ENCODE data around the gene POU2AF1.
"Not testable (repeated sequence)": the region's sequence is repeated elsewhere in the genome, so short reads cannot be mapped to it uniquely, and the experiment has no call there.

POU2AF1 gene

DNA sequence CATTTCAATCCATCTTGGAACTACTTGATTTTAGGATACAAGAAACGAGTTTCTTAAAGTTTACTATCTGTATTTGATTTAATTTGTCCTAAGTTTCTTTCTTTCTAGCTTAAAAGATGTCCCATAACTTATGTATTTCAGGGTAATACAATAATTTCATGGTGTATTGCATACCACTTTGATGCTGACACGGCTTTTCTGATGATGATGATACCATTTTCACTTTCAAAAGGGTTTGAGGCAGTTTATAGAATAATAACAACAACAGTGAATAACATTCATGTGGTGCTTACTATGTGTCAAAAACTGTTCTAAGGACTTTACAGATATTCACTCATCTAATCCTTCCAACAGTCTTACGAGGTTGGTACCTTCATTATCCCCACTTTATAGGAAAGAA lies 33.2 kb upstream of the POU2AF1 start:
- in situ Hi-C loops (cut with HindIII; ENCODE audit: low pct_ligation_motif_present, low pct_unique_long_range_greater_than_20kb, low sequenced_read_pairs) = no loop called here
- no peak for DNase-seq

- in situ Hi-C loops (cut with HindIII; ENCODE audit: low pct_ligation_motif_present, low pct_unique_long_range_greater_than_20kb, low sequenced_read_pairs) = no loop called here
These were observed 32.4 kb upstream of the POU2AF1 start for GRCh38 chr11:111411456-111411855.

DNA sequence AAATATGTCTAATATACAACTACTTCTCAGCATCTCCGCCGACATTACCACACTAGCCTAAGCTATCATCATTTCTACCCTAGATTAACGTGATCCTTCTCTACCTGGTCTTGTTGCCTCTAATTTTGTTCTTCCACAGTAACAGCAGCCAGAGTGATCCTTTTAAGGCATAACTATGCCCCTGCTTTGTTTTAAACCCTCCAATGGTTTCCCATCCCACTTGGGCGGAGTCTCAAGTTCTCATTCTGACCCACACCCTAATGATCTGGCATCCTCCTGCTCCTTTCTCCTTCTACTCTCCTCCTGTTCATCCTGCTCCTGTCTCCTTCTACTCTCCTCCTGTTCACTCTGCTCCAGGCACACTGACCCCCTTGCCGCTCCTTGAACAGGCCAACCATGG lies 31.9 kb upstream of the POU2AF1 start:
- in situ Hi-C loops (cut with HindIII; ENCODE audit: low pct_ligation_motif_present, low pct_unique_long_range_greater_than_20kb, low sequenced_read_pairs) = no loop called here
- no peak for DNase-seq

More at GRCh38 chr11:111411456-111411855, 32.4 kb upstream of the POU2AF1 start:
- DNase-seq = no peak

- no peak for DNase-seq
- in situ Hi-C loops (cut with HindIII; ENCODE audit: low pct_ligation_motif_present, low pct_unique_long_range_greater_than_20kb, low sequenced_read_pairs) = no loop called here
These were observed 30.8 kb upstream of the POU2AF1 start for GRCh38 chr11:111409915-111410314.

DNA sequence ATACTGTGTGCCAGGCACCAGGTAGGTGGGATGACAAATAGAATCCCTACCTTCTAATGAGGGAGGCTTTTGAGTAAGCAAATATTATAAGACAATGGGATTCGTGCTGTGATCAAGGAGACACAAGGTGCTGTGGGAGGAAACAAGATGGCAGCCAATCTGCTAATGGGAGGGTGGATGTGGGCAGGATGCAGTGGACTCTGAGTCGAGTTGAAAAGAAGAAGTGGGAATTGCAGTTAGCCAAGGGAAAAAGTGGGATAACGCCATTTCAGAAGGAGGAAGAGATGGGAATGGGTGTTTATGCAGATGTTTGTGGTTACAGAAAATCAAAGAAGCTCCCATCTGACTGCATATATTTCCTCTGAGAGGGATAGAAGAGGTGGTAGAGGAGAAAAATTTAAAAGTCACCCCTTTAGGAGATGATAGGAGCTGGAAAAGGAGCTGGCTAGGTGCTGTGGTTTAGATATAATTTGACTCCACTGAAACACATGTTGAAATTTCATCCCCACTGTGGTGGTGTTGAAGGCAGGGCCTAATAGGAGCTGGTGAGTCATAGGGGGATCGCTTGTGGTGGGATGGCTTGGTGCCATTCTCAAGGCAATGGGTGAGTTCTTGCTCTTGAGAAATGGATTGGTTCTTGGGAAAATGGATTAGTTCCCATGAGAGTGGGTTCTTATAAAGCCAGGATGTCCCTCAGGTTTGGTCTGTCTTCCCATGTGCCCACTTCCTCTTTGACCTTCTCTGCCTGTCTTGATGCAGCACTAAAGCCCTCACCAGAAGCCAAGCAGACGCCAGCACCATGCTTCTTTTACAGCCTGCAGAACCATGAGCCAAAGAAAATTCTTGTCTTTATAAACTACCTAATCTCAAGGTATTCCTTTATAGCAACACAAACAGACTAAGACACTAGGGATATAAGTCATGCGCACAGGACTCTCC lies 30.0 kb upstream of the POU2AF1 start:
- no peak for DNase-seq
- in situ Hi-C loops (cut with HindIII; ENCODE audit: low pct_ligation_motif_present, low pct_unique_long_range_greater_than_20kb, low sequenced_read_pairs) = no loop called here

DNA sequence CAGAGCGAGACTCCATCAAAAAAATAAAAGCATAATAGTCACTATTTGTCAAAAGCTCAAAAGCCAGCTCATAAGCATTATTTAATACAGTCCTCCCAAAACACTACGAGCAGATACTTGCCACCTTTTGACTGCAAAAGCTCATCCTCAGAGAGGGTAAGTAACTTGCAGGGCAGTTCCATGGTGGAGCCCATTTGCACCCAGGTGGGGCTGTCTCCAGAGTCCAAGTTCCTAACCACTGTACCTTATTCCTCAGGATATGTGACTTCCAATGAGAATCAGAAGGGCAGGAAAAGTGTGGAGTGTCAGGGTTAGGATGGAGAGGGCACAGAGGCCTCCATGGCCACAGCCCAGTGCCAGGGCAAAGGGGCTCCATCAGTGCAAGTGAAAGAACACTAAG lies 28.6 kb upstream of the POU2AF1 start:
- in situ Hi-C loops (cut with HindIII; ENCODE audit: low pct_ligation_motif_present, low pct_unique_long_range_greater_than_20kb, low sequenced_read_pairs) = no loop called here
- no peak for DNase-seq

DNA sequence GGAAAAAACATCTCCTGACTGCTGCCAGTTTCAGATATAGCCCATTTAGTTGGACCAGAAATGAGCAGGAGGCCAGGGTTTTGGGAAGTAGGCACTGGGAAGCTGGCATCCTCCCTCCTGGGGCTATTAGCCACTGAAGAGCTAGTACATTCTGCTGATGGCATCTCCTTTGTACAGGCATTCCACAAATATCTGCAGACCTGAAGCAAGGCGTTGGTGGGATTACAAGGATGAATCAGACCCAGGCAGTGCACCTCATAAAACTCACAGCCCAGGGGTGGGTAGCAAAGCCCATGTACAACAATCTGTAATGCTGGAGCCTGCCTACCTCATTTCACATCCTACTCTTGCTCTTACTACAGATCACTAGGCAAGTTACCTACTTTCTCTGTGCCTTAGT lies 27.5 kb upstream of the POU2AF1 start:
- in situ Hi-C loops (cut with HindIII; ENCODE audit: low pct_ligation_motif_present, low pct_unique_long_range_greater_than_20kb, low sequenced_read_pairs) = no loop called here
- DNase-seq = no peak

DNA sequence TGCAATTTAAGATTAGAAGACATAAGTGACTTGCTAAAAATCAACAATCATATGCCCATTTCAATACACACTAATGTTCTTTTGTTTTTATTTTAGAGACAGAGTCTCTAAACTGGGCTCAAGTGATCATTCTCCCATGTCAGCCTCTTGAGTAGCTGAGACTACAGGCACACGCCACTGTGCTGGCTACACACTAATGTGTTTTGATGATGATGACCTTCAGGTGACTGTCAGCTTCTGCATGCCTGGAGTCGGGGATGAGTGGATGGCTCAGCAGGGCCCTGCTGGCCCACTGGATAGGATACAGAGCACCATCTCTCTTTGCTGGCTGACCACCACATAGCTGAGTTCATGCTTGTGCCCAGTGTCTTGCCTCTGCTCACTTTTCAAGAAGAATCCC lies 27.0 kb upstream of the POU2AF1 start:
- no peak for DNase-seq
- in situ Hi-C loops (cut with HindIII; ENCODE audit: low pct_ligation_motif_present, low pct_unique_long_range_greater_than_20kb, low sequenced_read_pairs) = no loop called here

- no peak for DNase-seq
- in situ Hi-C loops (cut with HindIII; ENCODE audit: low pct_ligation_motif_present, low pct_unique_long_range_greater_than_20kb, low sequenced_read_pairs) = no loop called here
These were observed 26.5 kb upstream of the POU2AF1 start for GRCh38 chr11:111405551-111405950.

DNA sequence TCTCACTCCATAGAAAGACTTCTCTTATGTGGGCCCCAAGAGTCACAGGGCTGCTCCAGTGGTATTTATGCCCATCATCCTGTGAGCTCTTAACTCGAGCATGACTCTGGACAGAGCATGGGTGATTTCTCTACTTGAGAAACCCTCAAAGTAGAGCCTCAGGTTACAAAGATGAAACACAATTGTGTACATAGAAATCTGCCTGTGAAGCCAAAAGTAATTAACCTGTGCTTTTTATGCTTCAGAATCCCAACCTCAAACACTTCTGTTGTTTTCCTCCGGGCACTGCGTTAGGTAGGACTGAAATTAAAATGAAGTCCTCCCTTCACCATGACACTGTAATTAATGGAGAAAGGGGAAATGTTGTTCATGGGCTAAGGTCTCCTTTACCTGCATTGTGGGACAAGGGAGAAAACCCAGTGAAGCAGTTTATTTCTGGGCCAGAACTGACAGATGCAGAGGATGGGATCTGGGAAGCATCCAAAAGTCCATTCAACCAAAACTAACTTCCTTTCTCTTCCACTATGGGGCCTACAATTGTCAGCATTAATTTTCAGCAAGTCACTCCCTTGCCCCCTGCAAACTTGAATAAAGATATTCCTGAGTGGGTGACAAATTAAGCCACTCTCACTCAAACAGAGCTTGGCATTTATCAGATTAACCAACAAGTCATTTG lies 24.1 kb upstream of the POU2AF1 start:
- no peak for DNase-seq
- in situ Hi-C loops (cut with HindIII; ENCODE audit: low pct_ligation_motif_present, low pct_unique_long_range_greater_than_20kb, low sequenced_read_pairs) = no loop called here

GRCh38 chr11:111402411-111402810 lies 23.3 kb upstream of the POU2AF1 start:
- DNase-seq = no peak
- in situ Hi-C loops (cut with HindIII; ENCODE audit: low pct_ligation_motif_present, low pct_unique_long_range_greater_than_20kb, low sequenced_read_pairs) = no loop called here

GRCh38 chr11:111401957-111402356 lies 22.9 kb upstream of the POU2AF1 start:
- DNase-seq; in situ Hi-C loops (cut with HindIII; ENCODE audit: low pct_ligation_motif_present, low pct_unique_long_range_greater_than_20kb, low sequenced_read_pairs): not testable (repeated sequence)

GRCh38 chr11:111400595-111400994 lies 21.5 kb upstream of the POU2AF1 start:
- in situ Hi-C loops (cut with HindIII; ENCODE audit: low pct_ligation_motif_present, low pct_unique_long_range_greater_than_20kb, low sequenced_read_pairs) = no loop called here

DNA sequence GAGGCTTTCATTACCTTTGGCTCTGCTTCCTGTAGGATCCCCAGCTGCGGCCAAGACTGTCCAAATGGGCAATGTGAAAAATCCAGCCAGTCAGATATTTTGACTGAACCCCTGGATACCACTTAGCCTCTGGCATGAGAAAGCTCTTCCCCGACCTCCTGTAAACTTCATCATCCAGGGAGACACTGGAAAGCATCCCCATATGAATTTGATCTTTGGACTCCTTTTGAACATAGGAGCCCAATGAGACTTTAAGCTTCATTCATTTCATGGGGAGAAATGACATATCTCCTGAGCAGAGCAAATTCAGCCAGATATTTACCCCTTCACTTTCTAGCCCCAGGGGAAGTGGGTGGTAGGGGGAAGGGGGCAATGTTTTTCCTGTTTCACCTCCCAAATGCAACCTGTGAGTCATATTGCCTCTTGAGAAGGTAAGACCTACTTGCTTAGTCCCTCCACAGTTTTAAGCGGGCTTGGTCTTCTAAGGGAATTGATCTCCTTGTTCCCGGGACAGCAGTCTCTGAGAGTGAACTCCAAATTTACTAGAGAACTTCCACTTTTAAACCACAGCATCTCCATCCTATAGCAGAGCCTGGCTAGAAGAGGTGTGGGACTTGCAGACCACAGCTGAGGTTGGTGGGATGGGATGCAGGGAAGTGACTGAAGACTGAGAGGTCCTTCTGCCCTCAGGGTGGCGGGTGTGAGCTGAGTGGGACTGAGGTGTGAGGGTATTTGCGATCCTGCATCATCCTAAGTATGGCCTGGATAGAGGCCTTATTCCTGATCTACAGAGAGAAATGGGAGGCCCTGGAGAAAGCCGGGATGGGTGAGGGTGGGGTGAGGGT lies 20.3 kb upstream of the POU2AF1 start:
- in situ Hi-C loops (cut with HindIII; ENCODE audit: low pct_ligation_motif_present, low pct_unique_long_range_greater_than_20kb, low sequenced_read_pairs) = no loop called here
- DNase-seq = no peak

More at GRCh38 chr11:111400595-111400994, 21.5 kb upstream of the POU2AF1 start:
- DNase-seq = no peak

GRCh38 chr11:111397034-111397433 lies 18.0 kb upstream of the POU2AF1 start:
- no peak for DNase-seq
- in situ Hi-C loops (cut with HindIII; ENCODE audit: low pct_ligation_motif_present, low pct_unique_long_range_greater_than_20kb, low sequenced_read_pairs) = no loop called here

DNA sequence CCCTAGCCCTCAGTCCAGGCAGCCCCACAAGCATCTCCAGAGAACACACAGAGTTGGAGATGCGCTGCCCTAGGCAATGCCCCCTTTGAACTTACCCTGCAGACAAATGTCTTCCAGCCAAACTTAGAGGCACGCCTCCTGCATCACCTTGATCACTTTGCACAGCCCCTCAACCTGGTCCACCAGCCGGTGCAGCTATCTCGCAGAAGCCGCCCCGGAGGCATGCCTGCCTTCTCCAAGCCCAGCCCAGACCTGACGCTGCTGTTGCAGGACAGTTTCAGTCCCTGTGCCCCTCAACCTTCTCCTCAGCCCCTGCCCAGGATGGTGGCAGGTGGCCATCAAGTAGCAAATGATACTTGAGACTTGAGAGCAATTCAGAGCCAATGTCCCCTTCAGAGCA lies 16.7 kb upstream of the POU2AF1 start:
- no peak for DNase-seq
- in situ Hi-C loops (cut with HindIII; ENCODE audit: low pct_ligation_motif_present, low pct_unique_long_range_greater_than_20kb, low sequenced_read_pairs) = no loop called here

GRCh38 chr11:111395081-111395480 lies 16.0 kb upstream of the POU2AF1 start:
- in situ Hi-C loops (cut with HindIII; ENCODE audit: low pct_ligation_motif_present, low pct_unique_long_range_greater_than_20kb, low sequenced_read_pairs) = no loop called here
- no peak for DNase-seq

GRCh38 chr11:111394147-111394546 lies 15.1 kb upstream of the POU2AF1 start:
- in situ Hi-C loops (cut with HindIII; ENCODE audit: low pct_ligation_motif_present, low pct_unique_long_range_greater_than_20kb, low sequenced_read_pairs); DNase-seq: not testable (repeated sequence)

DNA sequence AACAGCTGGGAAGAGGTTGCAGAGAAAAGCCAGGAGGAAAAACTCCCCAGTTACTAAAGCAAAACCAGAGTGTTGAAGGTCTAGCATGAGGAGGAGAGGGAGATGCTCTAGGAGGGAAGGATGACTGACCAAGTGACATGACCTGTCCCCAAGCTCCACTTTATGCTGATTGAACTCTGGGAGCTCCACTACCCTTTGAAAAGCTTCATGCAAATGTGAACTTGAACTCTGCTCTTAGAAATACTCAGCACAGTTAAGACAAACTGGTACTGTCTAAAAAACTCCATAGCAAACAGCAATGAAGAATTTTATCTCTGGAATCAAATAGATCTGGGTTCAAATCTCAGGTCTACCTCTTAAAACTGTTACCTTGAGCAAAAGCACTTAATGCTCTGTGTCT lies 14.5 kb upstream of the POU2AF1 start:
- in situ Hi-C loops (cut with HindIII; ENCODE audit: low pct_ligation_motif_present, low pct_unique_long_range_greater_than_20kb, low sequenced_read_pairs) = no loop called here
- no peak for DNase-seq

All from ACHN (cell line).